Medulla oblongata (tissue), 1 donor: ENCODE data around the gene DRD2.
A peak's percentile ranks its signal among the peaks of the same experiment; 100 is the strongest.

Source experiments
- DNase-seq: peaks from one replicate; pipeline ENCODE4 v3.0.0-alpha.2; 2015; ENCODE audit errors: extremely low spot score

Gene DRD2

GRCh38 chr11:113400631-113401230 lies 74.5 kb downstream of the DRD2 start:
- DNase-seq: no peak

- DNase-seq: no peak
These were observed 76.3 kb downstream of the DRD2 start for GRCh38 chr11:113398669-113399430.

DNA sequence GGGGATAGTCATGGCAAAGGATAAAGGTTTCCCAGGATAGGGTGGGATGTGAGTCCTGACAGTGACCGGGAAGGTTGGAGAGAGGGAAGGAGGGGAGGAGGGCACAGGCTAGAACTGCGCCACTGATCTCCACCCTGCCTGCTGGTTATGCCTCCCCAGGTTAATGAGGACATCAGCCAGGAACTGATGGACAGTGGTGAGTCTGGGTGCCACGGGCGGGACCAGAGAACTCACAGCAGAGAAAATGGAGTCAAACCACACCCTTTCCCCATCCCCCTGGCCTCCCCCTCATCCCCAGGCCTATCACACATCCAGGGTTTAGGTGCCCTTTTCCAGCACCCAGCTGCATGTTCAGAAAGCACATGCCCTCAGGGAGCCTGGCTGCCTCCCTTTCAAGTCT lies 77.4 kb downstream of the DRD2 start:
- DNase-seq: no peak

GRCh38 chr11:113397212-113397611 lies 78.0 kb downstream of the DRD2 start:
- no peak for DNase-seq

DNA sequence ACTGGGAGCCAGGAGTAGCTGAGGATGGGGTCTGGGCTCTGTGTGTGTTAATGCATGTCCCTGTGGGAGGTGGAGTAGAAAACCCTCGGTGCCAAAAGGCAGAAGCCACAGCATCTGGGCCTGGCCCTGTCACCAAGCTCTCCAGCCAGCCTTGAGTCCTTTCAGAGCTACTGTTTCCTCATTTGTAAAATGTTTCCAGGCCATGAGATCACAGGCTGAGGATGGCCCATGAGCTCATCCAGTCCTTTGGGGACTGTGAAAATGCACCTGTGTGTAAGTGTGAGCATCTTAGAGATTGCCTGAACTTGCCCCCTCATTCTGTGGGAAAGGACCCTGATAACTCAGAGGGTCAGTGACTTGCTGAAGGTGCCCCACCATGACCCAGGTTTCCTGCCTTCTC lies 78.5 kb downstream of the DRD2 start:
- no peak for DNase-seq

DNA sequence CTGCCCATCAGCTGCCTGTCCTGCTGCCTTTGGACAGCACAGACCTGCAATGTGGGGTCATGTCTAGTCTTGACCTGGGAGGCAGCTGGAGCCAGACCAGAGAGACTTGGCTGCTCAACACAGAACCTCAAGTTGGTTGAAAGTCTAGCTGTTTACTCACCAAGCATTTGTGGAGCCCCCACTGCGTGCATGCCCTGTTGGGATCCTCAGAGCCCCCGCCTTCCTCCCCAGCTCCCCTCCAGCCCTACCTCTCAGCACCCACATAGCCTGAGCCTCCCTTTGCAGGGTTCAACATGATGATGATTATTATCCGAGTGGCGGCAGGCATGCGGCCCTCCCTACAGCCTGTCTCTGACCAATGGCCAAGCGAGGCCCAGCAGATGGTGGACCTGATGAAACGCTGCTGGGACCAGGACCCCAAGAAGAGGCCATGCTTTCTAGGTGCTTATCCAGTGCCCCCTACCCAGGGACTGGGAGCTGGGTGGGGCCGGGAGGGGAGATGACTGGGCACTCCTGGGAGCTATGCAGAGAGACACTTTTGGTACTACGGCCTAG lies 79.3 kb downstream of the DRD2 start:
- no peak for DNase-seq

- DNase-seq: no peak
These were observed 80.3 kb downstream of the DRD2 start for GRCh38 chr11:113394919-113395318.

- no peak for DNase-seq
These were observed 81.7 kb downstream of the DRD2 start for GRCh38 chr11:113393501-113393985.

DNA sequence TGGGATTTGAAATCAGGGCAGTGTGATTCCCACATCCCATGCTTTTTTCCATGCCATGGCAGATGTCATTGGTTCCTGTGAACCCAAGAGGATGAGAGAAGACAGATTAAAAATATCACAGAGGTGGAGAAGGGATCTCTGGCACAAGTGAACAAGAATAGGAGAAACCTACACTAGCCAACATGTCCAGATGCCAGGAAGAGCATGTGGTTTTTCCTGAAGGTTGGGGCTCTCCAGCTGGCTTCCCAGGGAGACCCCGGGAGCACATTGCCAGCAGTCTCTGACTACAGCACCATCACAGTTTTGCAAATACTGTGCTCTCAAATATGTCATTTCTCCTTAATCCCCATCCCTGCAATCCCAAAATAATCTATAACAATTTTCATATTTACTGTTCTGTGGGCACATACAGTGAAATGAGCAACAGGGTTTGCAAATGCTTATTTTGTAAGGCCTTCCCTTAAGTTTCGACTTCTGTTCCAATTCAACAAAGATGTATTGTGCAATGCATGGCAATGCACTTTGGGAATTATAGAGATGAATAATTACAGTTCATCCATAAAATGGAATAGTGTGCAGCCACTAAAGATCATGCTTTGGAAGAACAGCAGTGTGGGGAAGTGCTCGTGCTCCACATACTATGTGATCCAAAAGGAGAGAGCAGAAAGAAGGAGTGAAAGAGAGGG lies 82.8 kb downstream of the DRD2 start:
- no peak for DNase-seq

DNA sequence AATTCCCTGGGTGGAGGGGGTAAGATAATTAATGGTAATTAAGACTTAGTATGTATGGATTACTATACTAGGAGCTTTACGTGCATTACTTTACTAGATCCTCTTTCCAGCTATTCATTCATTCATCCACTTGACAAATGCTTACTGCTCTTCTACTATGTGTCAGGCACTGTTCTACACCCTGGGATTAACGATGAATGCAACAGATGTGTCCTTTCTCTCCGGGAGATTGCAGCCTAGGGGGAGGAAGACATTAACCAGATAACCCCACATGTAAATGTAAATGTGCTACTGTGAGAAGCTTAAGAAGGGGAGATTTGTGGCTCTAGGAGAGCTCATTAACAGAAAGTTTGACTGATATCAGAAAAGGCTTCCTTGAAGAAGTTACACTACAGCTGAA lies 85.9 kb downstream of the DRD2 start:
- no peak for DNase-seq

DNA sequence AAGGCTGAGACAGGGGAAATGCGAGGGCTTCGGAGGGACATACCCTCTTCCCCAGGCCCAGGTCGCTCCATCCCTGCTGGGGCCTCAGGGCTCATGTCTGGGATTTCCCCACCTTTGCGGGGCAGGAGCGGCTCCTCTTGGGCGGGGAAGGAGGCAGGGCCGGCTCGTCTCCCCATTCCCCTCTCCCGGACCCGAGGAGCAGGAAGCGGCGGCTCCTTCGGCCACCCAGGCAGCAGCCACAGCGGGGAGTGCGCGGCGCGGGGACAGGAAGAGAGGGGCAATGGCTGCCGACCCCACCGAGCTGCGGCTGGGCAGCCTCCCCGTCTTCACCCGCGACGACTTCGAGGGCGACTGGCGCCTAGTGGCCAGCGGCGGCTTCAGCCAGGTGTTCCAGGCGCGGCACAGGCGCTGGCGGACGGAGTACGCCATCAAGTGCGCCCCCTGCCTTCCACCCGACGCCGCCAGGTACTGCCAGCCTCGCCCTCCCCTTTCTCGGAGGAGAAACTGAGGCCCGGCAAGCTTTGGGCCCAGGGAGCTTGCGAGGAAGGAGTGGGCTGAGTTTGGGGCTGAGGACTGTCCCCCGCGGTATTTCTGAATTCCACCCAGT lies 87.5 kb downstream of the DRD2 start, which contains the start of gene ANKK1:
Gene ANKK1 (plus strand): TSS at position 175 of the 607 bp plus-strand sequence. CDS start 106 bp downstream, at position 281.
- DNase-seq: no peak

GRCh38 chr11:113386866-113387265 lies 88.3 kb downstream of the DRD2 start:
- no peak for DNase-seq

DNA sequence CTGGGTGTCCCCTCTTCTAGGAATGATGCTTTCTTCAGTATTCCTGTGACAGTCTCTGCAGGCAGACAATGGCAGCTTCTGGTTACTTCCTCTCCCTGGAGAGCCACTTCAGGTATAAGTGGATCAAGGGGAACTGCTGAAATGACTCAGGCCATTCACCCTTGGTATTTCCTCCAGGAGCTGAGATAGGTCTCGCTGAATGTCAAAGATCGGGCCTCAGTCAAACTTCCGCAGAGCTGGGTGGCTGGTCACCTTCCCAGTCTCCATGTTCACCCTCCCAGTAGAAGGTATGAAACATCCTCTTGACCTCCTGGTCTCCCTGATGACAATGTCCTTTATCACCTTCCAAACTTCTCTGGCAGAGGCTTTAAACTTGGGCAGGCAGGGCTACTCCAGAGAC lies 89.4 kb downstream of the DRD2 start:
- DNase-seq: no peak

- DNase-seq: no peak
These were observed 90.6 kb downstream of the DRD2 start for GRCh38 chr11:113384551-113384950.

GRCh38 chr11:113382121-113382520 lies 93.1 kb downstream of the DRD2 start:
- no peak for DNase-seq

DNA sequence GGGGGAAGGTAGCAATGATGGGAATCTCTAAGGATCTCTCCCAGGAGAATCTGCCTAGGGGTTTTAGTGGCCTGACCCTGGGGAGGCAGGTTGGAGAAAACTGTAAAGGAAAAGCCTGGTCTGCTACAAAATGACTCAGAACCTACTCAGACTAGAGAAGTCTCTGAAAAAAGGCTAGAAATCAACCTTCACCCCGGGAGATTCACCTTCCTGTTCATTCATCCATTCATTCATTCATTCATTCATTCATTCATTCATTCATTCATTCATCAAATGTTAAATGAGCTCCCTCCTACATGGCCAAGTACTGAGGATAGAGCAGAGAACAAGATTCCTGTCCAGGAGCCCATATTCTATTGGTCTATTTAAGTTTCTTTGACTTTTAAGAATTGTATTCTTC lies 96.5 kb downstream of the DRD2 start:
- no peak for DNase-seq

DNA sequence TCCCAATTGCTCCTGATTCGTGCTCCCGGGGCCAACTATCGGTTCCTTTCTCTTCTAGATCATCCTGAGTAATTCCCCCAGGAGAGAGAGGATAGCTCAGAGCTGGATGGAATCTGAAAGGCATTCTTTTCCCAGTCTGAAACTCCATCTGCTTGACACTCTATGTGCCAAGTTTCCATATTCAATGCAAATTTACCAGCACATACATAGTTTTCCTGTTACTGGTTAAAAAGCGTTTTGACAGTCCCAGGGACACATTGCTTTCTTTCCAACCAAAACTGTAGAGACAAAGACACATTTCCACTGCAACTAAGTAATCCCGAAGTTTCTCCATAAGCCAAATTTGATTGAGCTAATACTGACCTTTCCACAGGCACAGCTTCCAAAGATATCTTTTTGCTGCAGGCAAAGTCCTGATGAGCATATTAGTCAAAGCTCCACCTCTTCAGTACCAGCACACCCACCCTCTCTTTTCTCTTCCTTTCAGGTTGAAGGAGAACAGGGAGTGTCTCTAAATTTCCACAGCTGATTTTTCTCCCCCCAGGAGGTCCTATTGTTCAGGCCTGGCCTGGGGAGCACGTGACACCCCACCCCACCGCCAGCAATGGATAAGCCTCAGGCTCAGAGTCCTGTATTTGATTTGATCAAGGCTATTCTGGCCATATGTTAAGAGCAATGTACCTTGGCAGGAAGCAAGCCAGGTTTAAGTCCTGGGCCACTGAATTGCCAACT lies 97.4 kb downstream of the DRD2 start:
- DNase-seq: no peak

- DNase-seq: peak; percentile 77
These were observed 99.0 kb downstream of the DRD2 start for GRCh38 chr11:113376156-113376555.

GRCh38 chr11:113375402-113375801 lies 99.8 kb downstream of the DRD2 start:
- no peak for DNase-seq

GRCh38 chr11:113373981-113374560 lies 101.1 kb downstream of the DRD2 start:
- no peak for DNase-seq

GRCh38 chr11:113373306-113373705 lies 101.9 kb downstream of the DRD2 start:
- DNase-seq: no peak
